Thyroid gland (tissue), 4 donors: ENCODE results near the gene OR2M5.

Experiments used
- POLR2A ChIP-seq, 2 donors: fragments of 450-650 bp; IDR thresholded peaks; one replicate each; pipeline ENCODE4 v1.6.1; 2017; ENCODE audit warnings: antibody characterized with exemption in 2 of 2, mild to moderate bottlenecking in 2 of 2, moderate library complexity in 1 of 2
- TF ChIP-seq, protein P1 (sequence below), 6 experiments: fragments of 200-600 bp in 3 of 6; fragments of 450-650 bp in 3 of 6; sonication (generic) in 3 of 6; IDR thresholded peaks; one replicate each; pipeline ENCODE4 v1.5.1; 2016 to 2019; ENCODE audit warnings: antibody characterized with exemption in 6 of 6, mild to moderate bottlenecking in 2 of 6, inconsistent platforms in 1 of 6, moderate library complexity in 1 of 6

DNA sequence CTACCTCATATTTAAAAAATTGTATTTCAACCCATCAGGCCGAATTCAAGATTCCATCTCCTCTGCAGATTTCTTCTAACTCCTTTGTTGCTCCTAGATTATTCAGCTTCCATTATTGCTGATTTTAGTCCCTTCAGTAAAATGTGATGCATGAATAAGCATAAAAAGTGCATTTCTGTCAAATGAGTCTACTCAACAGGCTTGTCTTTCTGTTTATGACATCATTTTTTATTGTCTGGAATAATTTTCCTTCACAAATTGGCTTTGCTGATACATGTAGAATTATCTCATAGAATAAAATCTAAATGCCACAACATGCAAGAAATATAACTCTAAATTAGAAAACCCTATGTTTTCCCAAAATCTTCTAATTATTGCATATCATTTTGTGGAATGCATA lies 1.6 kb upstream of the OR2M5 start:
- TF ChIP-seq POLR2A (IDR thresholded peaks at IDR 0.05) = no peak
- TF ChIP-seq, protein P1, sequence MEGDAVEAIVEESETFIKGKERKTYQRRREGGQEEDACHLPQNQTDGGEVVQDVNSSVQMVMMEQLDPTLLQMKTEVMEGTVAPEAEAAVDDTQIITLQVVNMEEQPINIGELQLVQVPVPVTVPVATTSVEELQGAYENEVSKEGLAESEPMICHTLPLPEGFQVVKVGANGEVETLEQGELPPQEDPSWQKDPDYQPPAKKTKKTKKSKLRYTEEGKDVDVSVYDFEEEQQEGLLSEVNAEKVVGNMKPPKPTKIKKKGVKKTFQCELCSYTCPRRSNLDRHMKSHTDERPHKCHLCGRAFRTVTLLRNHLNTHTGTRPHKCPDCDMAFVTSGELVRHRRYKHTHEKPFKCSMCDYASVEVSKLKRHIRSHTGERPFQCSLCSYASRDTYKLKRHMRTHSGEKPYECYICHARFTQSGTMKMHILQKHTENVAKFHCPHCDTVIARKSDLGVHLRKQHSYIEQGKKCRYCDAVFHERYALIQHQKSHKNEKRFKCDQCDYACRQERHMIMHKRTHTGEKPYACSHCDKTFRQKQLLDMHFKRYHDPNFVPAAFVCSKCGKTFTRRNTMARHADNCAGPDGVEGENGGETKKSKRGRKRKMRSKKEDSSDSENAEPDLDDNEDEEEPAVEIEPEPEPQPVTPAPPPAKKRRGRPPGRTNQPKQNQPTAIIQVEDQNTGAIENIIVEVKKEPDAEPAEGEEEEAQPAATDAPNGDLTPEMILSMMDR (IDR thresholded peaks at IDR 0.05) = no peak
